ENCODE results near the gene KCTD11.

GRCh38 chr17:7321466-7321865 lies 30.5 kb upstream of the KCTD11 start:
- TF ChIP-seq POLR2A (IDR thresholded peaks at IDR 0.05) (no peak), CTCF (IDR thresholded peaks at IDR 0.05 in 4 of 5, conservative IDR thresholded peaks at IDR 0.05 in 1 of 5) (no peak)

Measured in gastrocnemius medialis (tissue), 4 donors.